Osteoblast (primary cell): ENCODE data around the gene ITPR1. TPM values are rescaled to one million over a fixed set of nuclear protein-coding genes. Genes with fewer than 3 reads are reported as not detected.

Experiments used
- DNase-seq: peaks from one replicate; pipeline ENCODE4 v3.0.0; 2011; ENCODE audit warnings: low spot score, mixed read lengths; ENCODE audit not compliant: insufficient read length; ENCODE audit errors: missing footprints
- H2AFZ ChIP-seq: 2 replicates; pipeline ENCODE4 v1.6.0; 2011; ENCODE audit warnings: mild to moderate bottlenecking, low read length
- H3K27ac ChIP-seq: 2 replicates; pipeline ENCODE4 v1.5.1; 2011; ENCODE audit warnings: mild to moderate bottlenecking, low read depth, low read length, moderate library complexity
- H3K27me3 ChIP-seq: 2 replicates; pipeline ENCODE4 v1.6.0; 2012; ENCODE audit warnings: mild to moderate bottlenecking, control low read depth, inconsistent platforms, low read length, moderate library complexity; ENCODE audit not compliant: insufficient read depth
- H3K36me3 ChIP-seq: 2 replicates; pipeline ENCODE4 v1.5.1; 2011; ENCODE audit warnings: mild to moderate bottlenecking, low read length, control low read depth, moderate library complexity; ENCODE audit not compliant: insufficient read depth
- H3K4me1 ChIP-seq: 2 replicates; pipeline ENCODE4 v1.5.1; 2011; ENCODE audit warnings: mild to moderate bottlenecking, low read length, control low read depth, moderate library complexity; ENCODE audit not compliant: insufficient read depth
- H3K4me2 ChIP-seq: 2 replicates; pipeline ENCODE4 v1.6.0; 2011; ENCODE audit warnings: mild to moderate bottlenecking, low read length; ENCODE audit not compliant: insufficient read depth
- H3K4me3 ChIP-seq: fragments of 200-600 bp; sonication (generic); 3 replicates; pipeline ENCODE4 v1.5.1; 2012; ENCODE audit warnings: mild to moderate bottlenecking, low read length, inconsistent platforms; ENCODE audit not compliant: insufficient read depth
- H3K79me2 ChIP-seq: 2 replicates; pipeline ENCODE4 v1.6.0; 2012; ENCODE audit warnings: mild to moderate bottlenecking, low read length, control low read depth, inconsistent platforms; ENCODE audit not compliant: insufficient read depth
- H3K9me3 ChIP-seq: 2 replicates; pipeline ENCODE4 v1.5.1; 2011; ENCODE audit warnings: low read depth, low read length, control low read depth
- H4K20me1 ChIP-seq: 2 replicates; pipeline ENCODE4 v1.6.0; 2012; ENCODE audit warnings: mild to moderate bottlenecking, low read length, control low read depth; ENCODE audit not compliant: insufficient read depth
- CTCF ChIP-seq: IDR thresholded peaks from 2 replicates; pipeline ENCODE4 v1.5.1; 2011; ENCODE audit warnings: mild to moderate bottlenecking, low read depth, low read length, moderate library complexity; ENCODE audit errors: extremely low read depth
- total RNA-seq: library from RNA; depleted of rRNA; stranded (reverse); fragments of >200 nt; gene quantifications from 2 replicates; pipeline ENCODE4 v1.2.3, GENCODE V29; 2012

The ITPR1 gene
- total RNA-seq, 1 donor = 16.6 TPM

GRCh38 chr3:4813909-4814304 is 320.8 kb downstream of the ITPR1 start:
- H3K79me2 ChIP-seq = no peaks in the 10 kb centered on the region
- no peaks in the 10 kb centered on the region for H3K27me3 ChIP-seq
- H3K9me3 ChIP-seq = peaks cover 4% of the 10 kb centered on the region
- TF ChIP-seq CTCF = no peak
- no peak overlapping the region for H3K4me3 ChIP-seq
- DNase-seq = no peak
- no peak overlapping the region for H3K4me2 ChIP-seq
- no peak overlapping the region for H2AFZ ChIP-seq
- H3K36me3 ChIP-seq = no peaks in the 10 kb centered on the region
- no peaks in the 10 kb centered on the region for H4K20me1 ChIP-seq
- no peak overlapping the region for H3K27ac ChIP-seq
- no peaks in the 10 kb centered on the region for H3K4me1 ChIP-seq

- H3K79me2 ChIP-seq = no peaks in the 10 kb centered on the region
- H3K4me3 ChIP-seq = no peak overlapping the region
- H2AFZ ChIP-seq = no peak overlapping the region
- H3K27me3 ChIP-seq = no peaks in the 10 kb centered on the region
- H3K27ac ChIP-seq = no peak overlapping the region
- no peak for DNase-seq
- no peaks in the 10 kb centered on the region for H4K20me1 ChIP-seq
- no peak overlapping the region for H3K4me2 ChIP-seq
- no peaks in the 10 kb centered on the region for H3K36me3 ChIP-seq
- H3K9me3 ChIP-seq = peaks cover 4% of the 10 kb centered on the region
- no peak for TF ChIP-seq CTCF
- no peaks in the 10 kb centered on the region for H3K4me1 ChIP-seq
Measured at GRCh38 chr3:4814305-4814903, 321.3 kb downstream of the ITPR1 start.

GRCh38 chr3:4814904-4815574 is 321.9 kb downstream of the ITPR1 start:
- H3K4me3 ChIP-seq = no peak overlapping the region
- H3K79me2 ChIP-seq = no peaks in the 10 kb centered on the region
- no peaks in the 10 kb centered on the region for H3K36me3 ChIP-seq
- no peak overlapping the region for H2AFZ ChIP-seq
- H3K4me2 ChIP-seq = no peak overlapping the region
- no peak overlapping the region for H3K27ac ChIP-seq
- H3K27me3 ChIP-seq = no peaks in the 10 kb centered on the region
- H3K4me1 ChIP-seq = no peaks in the 10 kb centered on the region
- no peaks in the 10 kb centered on the region for H4K20me1 ChIP-seq
- TF ChIP-seq CTCF = no peak
- DNase-seq = no peak
- H3K9me3 ChIP-seq = peaks cover 4% of the 10 kb centered on the region

- peaks cover 4% of the 10 kb centered on the region for H3K9me3 ChIP-seq
- no peaks in the 10 kb centered on the region for H3K4me1 ChIP-seq
- TF ChIP-seq CTCF = no peak
- H3K79me2 ChIP-seq = no peaks in the 10 kb centered on the region
- no peak overlapping the region for H3K27ac ChIP-seq
- no peak overlapping the region for H2AFZ ChIP-seq
- H3K27me3 ChIP-seq = no peaks in the 10 kb centered on the region
- no peak overlapping the region for H3K4me2 ChIP-seq
- H3K36me3 ChIP-seq = no peaks in the 10 kb centered on the region
- DNase-seq = no peak
- H3K4me3 ChIP-seq = no peak overlapping the region
- no peaks in the 10 kb centered on the region for H4K20me1 ChIP-seq
Measured at GRCh38 chr3:4816306-4816705, 323.2 kb downstream of the ITPR1 start.
